ENCODE results near the gene TUSC7. TPM values are rescaled to one million over a fixed set of nuclear protein-coding genes. Genes with fewer than 3 reads are reported as not detected.

The TUSC7 gene
- total RNA-seq, 1 donor from 2014 or later = not detected

GRCh38 chr3:116749388-116749787 is 39.8 kb downstream of the TUSC7 start:
- H3K4me1 Mint-ChIP-seq (ENCODE audit: low read depth) = peaks cover 9% of the 10 kb centered on the region
- no peak for DNase-seq (ENCODE audit: low spot score)
- no peaks in the 10 kb centered on the region for H3K36me3 Mint-ChIP-seq (ENCODE audit: low read depth)
- no peak overlapping the region for H3K4me3 Mint-ChIP-seq (ENCODE audit: unreplicated experiment)
- peaks cover 17% of the 10 kb centered on the region for H3K27me3 Mint-ChIP-seq (ENCODE audit: low read depth)
- TF ChIP-seq CTCF (IDR thresholded peaks at IDR 0.05) = no peak
- no peak overlapping the region for H3K27ac Mint-ChIP-seq (ENCODE audit: unreplicated experiment)
- no peaks in the 10 kb centered on the region for H3K9me3 Mint-ChIP-seq (ENCODE audit: low read depth)

- no peak for DNase-seq (ENCODE audit: low spot score)
- no peaks in the 10 kb centered on the region for H3K36me3 Mint-ChIP-seq (ENCODE audit: low read depth)
- H3K9me3 Mint-ChIP-seq (ENCODE audit: low read depth) = no peaks in the 10 kb centered on the region
- H3K27me3 Mint-ChIP-seq (ENCODE audit: low read depth) = peaks cover 35% of the 10 kb centered on the region
- no peak for TF ChIP-seq CTCF (IDR thresholded peaks at IDR 0.05)
- no peak overlapping the region for H3K4me3 Mint-ChIP-seq (ENCODE audit: unreplicated experiment)
- H3K4me1 Mint-ChIP-seq (ENCODE audit: low read depth) = peaks cover 12% of the 10 kb centered on the region
- H3K27ac Mint-ChIP-seq (ENCODE audit: unreplicated experiment) = no peak overlapping the region
Measured at GRCh38 chr3:116757315-116757714, 47.7 kb downstream of the TUSC7 start.

GRCh38 chr3:116759316-116759715 is 49.7 kb downstream of the TUSC7 start:
- H3K27ac Mint-ChIP-seq (ENCODE audit: unreplicated experiment) = no peak overlapping the region
- no peaks in the 10 kb centered on the region for H3K36me3 Mint-ChIP-seq (ENCODE audit: low read depth)
- H3K4me1 Mint-ChIP-seq (ENCODE audit: low read depth) = peaks cover 4% of the 10 kb centered on the region
- H3K27me3 Mint-ChIP-seq (ENCODE audit: low read depth) = peaks cover 40% of the 10 kb centered on the region
- no peaks in the 10 kb centered on the region for H3K9me3 Mint-ChIP-seq (ENCODE audit: low read depth)
- no peak overlapping the region for H3K4me3 Mint-ChIP-seq (ENCODE audit: unreplicated experiment)
- TF ChIP-seq CTCF (IDR thresholded peaks at IDR 0.05) = no peak
- no peak for DNase-seq (ENCODE audit: low spot score)

All from chondrocyte (in vitro differentiated cells).